Mucosa of descending colon (tissue), 3 donors: Measurements from ENCODE around the gene ADAMTS1. TPM values are rescaled to one million over a fixed set of nuclear protein-coding genes. Genes with fewer than 3 reads are reported as not detected.

ENCODE experiments used
- ATAC-seq: fragments of 200-7000 bp; cut with Tn5 transposase; one replicate; pipeline ENCODE4 v1.9.1; 2020; ENCODE audit warnings: mild to moderate bottlenecking, moderate library complexity
- DNase-seq, 3 donors: peaks; one replicate each; pipeline ENCODE4 v3.0.0-alpha.2; 2020
- H3K36me3 ChIP-seq: fragments of 200-600 bp; one replicate; pipeline ENCODE4 v1.8.0; 2021; ENCODE audit warnings: low read depth, mild to moderate bottlenecking
- H3K4me1 ChIP-seq: fragments of 200-600 bp; one replicate; pipeline ENCODE4 v1.8.0; 2021; ENCODE audit warnings: low read depth, mild to moderate bottlenecking
- H3K4me3 ChIP-seq: fragments of 200-600 bp; one replicate; pipeline ENCODE4 v1.8.0; 2021; ENCODE audit warnings: mild to moderate bottlenecking
- H3K9me3 ChIP-seq: fragments of 200-600 bp; one replicate; pipeline ENCODE4 v1.8.0; 2021; ENCODE audit warnings: mild to moderate bottlenecking
- CTCF ChIP-seq: fragments of 200-600 bp; IDR thresholded peaks from one replicate; pipeline ENCODE4 v1.8.0; 2022; ENCODE audit warnings: antibody characterized with exemption, mild to moderate bottlenecking
- intact Hi-C, 2 donors: fragments of 100-400 bp; cut with DNase I in 1 of 2; cut with micrococcal nuclease in 1 of 2; formaldehyde crosslinking; loops; one replicate each; pipeline versions ENCODE4 v1.11.0 to v1.11.1; 2022; cut with DNase I, micrococcal nuclease
- total RNA-seq, 3 donors: library from RNA; stranded (reverse); fragmentation: NEBNext Ultra II Directional in 2 of 3; extraction: Animal tissue kit (Norgen Biotek cat#: 25700) in 2 of 3; gene quantifications; one replicate each; pipeline versions ENCODE4 v1.2.1 to v1.2.4, GENCODE V29; 2021 to 2023
- donor health status: DM: no; HTN: no; CAD: no; lungs with moderate emphysema.
- donor health status: DM: no; HTN: no; CAD: no.
- donor health status: DM: no; HTN: yes; CAD: no.

ADAMTS1 gene
- total RNA-seq, 3 donors from 2014 or later = 5.2 to 59.3 (median 43.9) TPM

- H3K4me1 ChIP-seq = no peaks in the 10 kb centered on the region
- ATAC-seq = peak; percentile 25
- H3K36me3 ChIP-seq = no peaks in the 10 kb centered on the region
- no peak for DNase-seq
- H3K4me3 ChIP-seq = no peak overlapping the region
- no peaks in the 10 kb centered on the region for H3K9me3 ChIP-seq
- intact Hi-C loops = no loop called here
- TF ChIP-seq CTCF = no peak
Measured at GRCh38 chr21:26810676-26811415, 34.4 kb downstream of the ADAMTS1 start.

GRCh38 chr21:26810266-26810665, 34.9 kb downstream of the ADAMTS1 start:
- ATAC-seq (no peak), DNase-seq (no peak)
- Histone ChIP-seq H3K9me3 (no peaks in the 10 kb centered on the region), H3K4me3 (no peak overlapping the region), H3K36me3 (no peaks in the 10 kb centered on the region), H3K4me1 (no peaks in the 10 kb centered on the region)
- TF ChIP-seq CTCF = no peak
- intact Hi-C loops = no loop called here

GRCh38 chr21:26809745-26810144, 35.5 kb downstream of the ADAMTS1 start:
- no peak for TF ChIP-seq CTCF
- no peak for ATAC-seq
- Histone ChIP-seq H3K4me3 (no peak overlapping the region), H3K36me3 (no peaks in the 10 kb centered on the region), H3K4me1 (no peaks in the 10 kb centered on the region), H3K9me3 (no peaks in the 10 kb centered on the region)
- no peak for DNase-seq
- intact Hi-C loops = no loop called here

- no peaks in the 10 kb centered on the region for H3K4me1 ChIP-seq
- DNase-seq (no peak), ATAC-seq (no peak)
- intact Hi-C loops = no loop called here
- no peaks in the 10 kb centered on the region for H3K9me3 ChIP-seq
- no peak for TF ChIP-seq CTCF
- H3K4me3 ChIP-seq = no peak overlapping the region
- no peaks in the 10 kb centered on the region for H3K36me3 ChIP-seq
Measured at GRCh38 chr21:26806801-26807295, 38.4 kb downstream of the ADAMTS1 start.

GRCh38 chr21:26804895-26805609, 40.2 kb downstream of the ADAMTS1 start:
- TF ChIP-seq CTCF = no peak
- H3K4me3 ChIP-seq = no peak overlapping the region
- H3K4me1 ChIP-seq = no peaks in the 10 kb centered on the region
- intact Hi-C loops = no loop called here
- H3K9me3 ChIP-seq = no peaks in the 10 kb centered on the region
- DNase-seq (no peak), ATAC-seq (no peak)
- no peaks in the 10 kb centered on the region for H3K36me3 ChIP-seq
